Measurements from ENCODE around the gene ZBTB20.
"Not testable (repeated sequence)": the region's sequence is repeated elsewhere in the genome, so short reads cannot be mapped to it uniquely, and the experiment has no call there.

Gene ZBTB20

GRCh38 chr3:114827495-114827894 is 319.6 kb downstream of the ZBTB20 start:
- DNase-seq: peak; percentile 39

GRCh38 chr3:114824014-114824413 is 323.1 kb downstream of the ZBTB20 start:
- no peak for DNase-seq

GRCh38 chr3:114823061-114823460 is 324.0 kb downstream of the ZBTB20 start:
- no peak for DNase-seq

GRCh38 chr3:114816052-114816451 is 331.0 kb downstream of the ZBTB20 start:
- no peak for DNase-seq

GRCh38 chr3:114812541-114813238 is 334.4 kb downstream of the ZBTB20 start:
- DNase-seq: not testable (repeated sequence)

GRCh38 chr3:114809668-114810413 is 337.2 kb downstream of the ZBTB20 start:
- DNase-seq: no peak

GRCh38 chr3:114804099-114804498 is 343.0 kb downstream of the ZBTB20 start:
- no peak for DNase-seq

- DNase-seq: no peak
These were observed 343.9 kb downstream of the ZBTB20 start for GRCh38 chr3:114803042-114803695.

- DNase-seq: no peak
These were observed 346.6 kb downstream of the ZBTB20 start for GRCh38 chr3:114800272-114801031.

- DNase-seq: peak; percentile 11
These were observed 347.3 kb downstream of the ZBTB20 start for GRCh38 chr3:114799816-114800215.

GRCh38 chr3:114796796-114797195 is 350.3 kb downstream of the ZBTB20 start:
- DNase-seq: no peak

GRCh38 chr3:114794894-114795630 is 352.0 kb downstream of the ZBTB20 start:
- no peak for DNase-seq

- DNase-seq: no peak
These were observed 354.7 kb downstream of the ZBTB20 start for GRCh38 chr3:114792159-114792918.

GRCh38 chr3:114790752-114791151 is 356.3 kb downstream of the ZBTB20 start:
- DNase-seq: no peak

GRCh38 chr3:114789803-114790202 is 357.3 kb downstream of the ZBTB20 start:
- no peak for DNase-seq

GRCh38 chr3:114775395-114775794 is 371.7 kb downstream of the ZBTB20 start:
- peak; percentile 46 for DNase-seq

GRCh38 chr3:114770874-114771273 is 376.2 kb downstream of the ZBTB20 start:
- peak; percentile 36 for DNase-seq

GRCh38 chr3:114764056-114764492 is 383.0 kb downstream of the ZBTB20 start:
- peak; percentile 52 for DNase-seq

GRCh38 chr3:114762144-114762543 is 384.9 kb downstream of the ZBTB20 start:
- no peak for DNase-seq

- DNase-seq: no peak
These were observed 386.4 kb downstream of the ZBTB20 start for GRCh38 chr3:114760679-114761078.

Data from fibroblast of skin of abdomen (primary cell).